Karpas-422 (cell line): Measurements from ENCODE around the gene PPP1R12C. TPM values are rescaled to one million over a fixed set of nuclear protein-coding genes. Genes with fewer than 3 reads are reported as not detected.
A peak's percentile ranks its signal among the peaks of the same experiment; 100 is the strongest.
"Not testable (repeated sequence)": the region's sequence is repeated elsewhere in the genome, so short reads cannot be mapped to it uniquely, and the experiment has no call there.

ENCODE experiments used
- DNase-seq: peaks from one replicate; pipeline ENCODE4 v3.0.0-alpha.2; 2015
- H2AFZ ChIP-seq: fragments of 200-600 bp; sonication (generic); 2 replicates; pipeline ENCODE4 v1.6.1; 2014; ENCODE audit warnings: antibody characterized with exemption, low read length, mixed read lengths
- H3K27ac ChIP-seq: fragments of 200-600 bp; sonication (generic); 2 replicates; pipeline ENCODE4 v1.5.1; 2014; ENCODE audit warnings: mild to moderate bottlenecking, low read length, moderate library complexity
- H3K27me3 ChIP-seq: fragments of 200-600 bp; sonication (generic); 2 replicates; pipeline ENCODE4 v1.6.1; 2014; ENCODE audit warnings: low read length, mixed read lengths
- H3K36me3 ChIP-seq: fragments of 200-600 bp; sonication (generic); 2 replicates; pipeline ENCODE4 v1.6.1; 2014; ENCODE audit warnings: low read length, mixed read lengths; ENCODE audit not compliant: insufficient read depth
- H3K4me1 ChIP-seq: fragments of 200-600 bp; sonication (generic); 2 replicates; pipeline ENCODE4 v1.6.1; 2014; ENCODE audit warnings: mild to moderate bottlenecking, low read length, mixed read lengths
- H3K4me2 ChIP-seq: fragments of 200-600 bp; sonication (generic); 2 replicates; pipeline ENCODE4 v1.6.1; 2014; ENCODE audit warnings: low read length, low read depth, mild to moderate bottlenecking; ENCODE audit not compliant: poor library complexity, severe bottlenecking
- H3K4me3 ChIP-seq: fragments of 200-600 bp; sonication (generic); 2 replicates; pipeline ENCODE4 v1.5.1; 2014; ENCODE audit warnings: mild to moderate bottlenecking, antibody characterized with exemption, low read length, mixed read lengths
- H3K79me2 ChIP-seq: fragments of 200-600 bp; sonication (generic); 2 replicates; pipeline ENCODE4 v1.6.1; 2014; ENCODE audit warnings: mild to moderate bottlenecking, low read length, mixed read lengths
- H3K9ac ChIP-seq: fragments of 200-600 bp; sonication (generic); 2 replicates; pipeline ENCODE4 v1.6.0; 2014; ENCODE audit warnings: low read length
- H3K9me2 ChIP-seq: fragments of 200-600 bp; sonication (generic), shearing (Covaris generic); replicated peaks from 2 replicates; pipeline ENCODE4 v1.6.0; 2014; ENCODE audit warnings: mild to moderate bottlenecking, low read length, moderate library complexity; ENCODE audit not compliant: insufficient read depth
- H3K9me3 ChIP-seq: fragments of 300-700, 200-600 bp; sonication (generic); 2 replicates; pipeline ENCODE4 v1.6.1; 2014; ENCODE audit warnings: low read length, mixed read lengths
- H4K20me1 ChIP-seq: fragments of 200-600 bp; sonication (generic); 2 replicates; pipeline ENCODE4 v1.6.1; 2014; ENCODE audit warnings: mild to moderate bottlenecking, antibody characterized with exemption, low read length, low read depth; ENCODE audit not compliant: insufficient read depth
- total RNA-seq: library from RNA; depleted of rRNA; stranded (reverse); fragments of >200 nt; shearing (Covaris generic); gene quantifications from 2 replicates; pipeline ENCODE4 v1.2.3, GENCODE V29; 2014; ENCODE audit warnings: low replicate concordance

Gene PPP1R12C
- total RNA-seq, 1 experiment from 2014 or later: 81.8 TPM

- no peak within 1 kb of the TSS for H2AFZ ChIP-seq
Measured at GRCh38 chr19:55062735-55063491, 54.5 kb downstream of the PPP1R12C start, which contains the start of gene RDH13. RDH13 (minus strand) TSS chr19:55063148; CDS start chr19:55063032, 116 bp downstream.

GRCh38 chr19:55060287-55060686 lies 57.1 kb downstream of the PPP1R12C start:
- not testable (repeated sequence) for H3K9me3 ChIP-seq, DNase-seq, H2AFZ ChIP-seq, H3K9ac ChIP-seq, H3K4me1 ChIP-seq, H3K4me3 ChIP-seq, H3K4me2 ChIP-seq, H3K27me3 ChIP-seq, H3K27ac ChIP-seq, H3K9me2 ChIP-seq, H4K20me1 ChIP-seq
- H3K79me2 ChIP-seq: peaks cover 38% of the 10 kb centered on the region
- peaks cover 21% of the 10 kb centered on the region for H3K36me3 ChIP-seq

More at GRCh38 chr19:55062735-55063491, 54.5 kb downstream of the PPP1R12C start, which contains the start of gene RDH13:
- peak; percentile 99 for DNase-seq
- Histone ChIP-seq H3K4me3 (peak within 1 kb of the TSS; percentile 70), H3K36me3 (no peaks in the 10 kb centered on the region; the same call in 1 of the 2 replicates), H3K4me1 (peaks cover 9% of the 10 kb centered on the region), H3K27ac (no peak within 1 kb of the TSS; the same call in 1 of the 2 replicates), H3K9ac (peak within 1 kb of the TSS; percentile 78), H3K27me3 (no peaks in the 10 kb centered on the region), H3K4me2 (peak within 1 kb of the TSS; percentile 63), H3K9me3 (no peaks in the 10 kb centered on the region), H3K9me2 (no peaks in the 10 kb centered on the region), H3K79me2 (peaks cover 38% of the 10 kb centered on the region), H4K20me1 (peaks cover 12% of the 10 kb centered on the region; the same call in 1 of the 2 replicates)

GRCh38 chr19:55058781-55059610 lies 58.4 kb downstream of the PPP1R12C start:
- H3K4me3 ChIP-seq: no peak overlapping the region
- H3K27me3 ChIP-seq: no peaks in the 10 kb centered on the region
- no peak overlapping the region for H3K27ac ChIP-seq
- H4K20me1 ChIP-seq: 0 out of 2 replicates have a peak, but pooled peaks cover 7% of the 10 kb centered on the region
- H2AFZ ChIP-seq: no peak overlapping the region
- H3K4me1 ChIP-seq: peaks cover 9% of the 10 kb centered on the region
- no peaks in the 10 kb centered on the region for H3K9me2 ChIP-seq
- H3K9ac ChIP-seq: no peak overlapping the region
- H3K9me3 ChIP-seq: no peaks in the 10 kb centered on the region
- no peak overlapping the region for H3K4me2 ChIP-seq
- DNase-seq: peak; percentile 63
- peaks cover 23% of the 10 kb centered on the region for H3K36me3 ChIP-seq
- H3K79me2 ChIP-seq: peaks cover 38% of the 10 kb centered on the region

DNA sequence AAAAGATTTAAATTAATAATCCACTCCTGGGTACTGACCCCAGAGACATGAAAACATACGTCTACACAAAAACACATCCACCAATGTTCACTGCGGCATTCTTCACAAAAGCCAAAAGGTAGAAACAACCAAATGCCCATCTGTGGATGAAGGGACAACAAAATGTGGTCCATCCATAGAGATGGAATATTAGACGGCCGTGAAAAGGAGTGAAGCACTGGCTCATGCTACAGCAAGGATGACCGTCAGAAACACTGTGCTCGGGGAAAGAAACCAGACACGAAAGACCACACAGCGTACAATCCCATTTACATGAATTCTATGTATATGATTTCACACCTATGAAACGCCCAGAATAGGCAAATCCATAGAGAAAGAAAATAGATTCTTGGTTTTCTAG lies 60.6 kb downstream of the PPP1R12C start:
- Histone ChIP-seq H3K4me2 (no peak overlapping the region), H3K9ac (no peak overlapping the region), H3K9me2 (no peaks in the 10 kb centered on the region), H3K36me3 (peaks cover 33% of the 10 kb centered on the region), H2AFZ (no peak overlapping the region), H3K27ac (no peak overlapping the region), H4K20me1 (0 out of 2 replicates have a peak, but pooled peaks cover 3% of the 10 kb centered on the region), H3K27me3 (no peaks in the 10 kb centered on the region), H3K9me3 (no peaks in the 10 kb centered on the region), H3K79me2 (peaks cover 28% of the 10 kb centered on the region), H3K4me3 (no peak overlapping the region), H3K4me1 (peaks cover 4% of the 10 kb centered on the region)
- no peak for DNase-seq

GRCh38 chr19:55053735-55054134 lies 63.7 kb downstream of the PPP1R12C start:
- H3K4me1 ChIP-seq: no peaks in the 10 kb centered on the region
- no peak overlapping the region for H3K27ac ChIP-seq
- no peak for DNase-seq
- no peak overlapping the region for H3K4me2 ChIP-seq
- H4K20me1 ChIP-seq: 0 out of 2 replicates have a peak, but pooled peaks cover 3% of the 10 kb centered on the region
- peaks cover 37% of the 10 kb centered on the region for H3K36me3 ChIP-seq
- no peaks in the 10 kb centered on the region for H3K27me3 ChIP-seq
- no peak overlapping the region for H3K9ac ChIP-seq
- peaks cover 4% of the 10 kb centered on the region; the same call in 1 of the 2 replicates for H3K79me2 ChIP-seq
- no peaks in the 10 kb centered on the region for H3K9me2 ChIP-seq
- no peaks in the 10 kb centered on the region for H3K9me3 ChIP-seq
- no peak overlapping the region for H3K4me3 ChIP-seq
- no peak overlapping the region for H2AFZ ChIP-seq

DNA sequence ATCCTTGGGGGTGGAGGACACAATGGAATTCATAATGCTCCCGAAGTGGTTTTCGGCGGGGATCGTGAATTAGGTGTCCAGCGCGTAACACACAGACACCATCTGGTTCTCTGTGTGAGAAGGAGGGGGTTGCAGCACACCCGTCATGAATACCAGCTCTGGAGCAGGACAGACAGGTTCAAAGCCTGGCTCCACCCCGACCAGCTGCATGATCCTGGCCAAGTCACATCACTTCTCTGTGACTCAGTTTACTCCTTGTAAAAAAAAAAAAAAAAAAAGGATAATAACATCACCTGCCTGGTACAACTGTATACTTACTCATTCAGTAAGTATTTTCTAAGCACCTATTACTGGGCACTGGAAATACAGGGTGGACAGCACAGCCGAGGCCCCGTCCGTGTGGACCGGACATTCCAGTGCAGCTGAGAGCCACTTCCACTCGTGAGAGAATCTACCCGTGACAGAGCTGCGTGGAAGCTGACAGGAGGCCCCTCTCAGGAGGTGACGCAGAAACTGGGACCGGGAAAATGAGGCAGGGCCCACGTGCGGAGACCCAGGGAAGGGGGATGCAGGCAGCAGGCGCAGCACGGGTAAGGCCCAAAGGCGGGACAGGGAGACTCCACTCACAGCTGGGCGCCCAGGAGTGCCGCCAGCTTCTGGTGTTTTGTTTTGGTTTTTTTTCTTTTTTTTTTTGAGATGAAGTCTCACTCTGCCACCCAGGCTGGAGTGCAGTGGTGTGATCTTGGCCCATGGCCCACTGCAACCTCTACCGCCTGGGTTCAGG lies 66.5 kb downstream of the PPP1R12C start:
- Histone ChIP-seq H3K27me3 (no peaks in the 10 kb centered on the region), H3K36me3 (peaks cover 36% of the 10 kb centered on the region)

GRCh38 chr19:55048446-55048845 lies 69.0 kb downstream of the PPP1R12C start:
- Histone ChIP-seq H3K9me2 (no peaks in the 10 kb centered on the region), H4K20me1 (no peaks in the 10 kb centered on the region), H3K4me2 (no peak overlapping the region), H3K79me2 (peaks cover 3% of the 10 kb centered on the region; the same call in 1 of the 2 replicates), H3K27ac (no peak overlapping the region), H2AFZ (no peak overlapping the region), H3K4me3 (no peak overlapping the region), H3K36me3 (peaks cover 29% of the 10 kb centered on the region; the same call in 1 of the 2 replicates), H3K9me3 (no peaks in the 10 kb centered on the region), H3K4me1 (no peaks in the 10 kb centered on the region), H3K9ac (no peak overlapping the region), H3K27me3 (no peaks in the 10 kb centered on the region)
- no peak for DNase-seq

More for the DNA sequence above, 66.5 kb downstream of the PPP1R12C start:
- Histone ChIP-seq H3K4me1 (no peaks in the 10 kb centered on the region), H4K20me1 (no peaks in the 10 kb centered on the region), H3K9me3 (no peaks in the 10 kb centered on the region), H3K4me2 (no peak overlapping the region), H3K9me2 (no peaks in the 10 kb centered on the region), H3K9ac (no peak overlapping the region), H3K79me2 (no peaks in the 10 kb centered on the region), H3K4me3 (no peak overlapping the region), H3K27ac (no peak overlapping the region), H2AFZ (no peak overlapping the region)
- DNase-seq: no peak
